ENCODE measurements around the gene CCDC188. TPM values are rescaled to one million over a fixed set of nuclear protein-coding genes. Genes with fewer than 3 reads are reported as not detected.

Gene CCDC188
- total and polyA plus RNA-seq, 10 of the 15 experiments (the other 5 are each of a cell fraction or from before 2014, with no cell fraction given), result not detected

- no peak for TF ChIP-seq CUX1 (IDR thresholded peaks at IDR 0.05; ENCODE audit: insufficient replicate concordance, low read depth, low read length)
- no peak for TF ChIP-seq REST (IDR thresholded peaks at IDR 0.05; ENCODE audit: low read depth, low read length)
- no peak for TF ChIP-seq BACH1 (IDR thresholded peaks at IDR 0.05; ENCODE audit: borderline replicate concordance)
- TF ChIP-seq RB1 (IDR thresholded peaks at IDR 0.05; ENCODE audit: borderline replicate concordance), result no peak
- no peak for TF ChIP-seq WRNIP1 (IDR thresholded peaks at IDR 0.05; ENCODE audit: borderline replicate concordance, low read depth, low read length)
- TF ChIP-seq YY1 (IDR thresholded peaks at IDR 0.05; ENCODE audit: low read depth, low read length), result no peak
- TF ChIP-seq PML (IDR thresholded peaks at IDR 0.05; ENCODE audit: low read length), result no peak
- TF ChIP-seq SREBF1 (IDR thresholded peaks at IDR 0.05; ENCODE audit: low read length), result no peak
- no peak for TF ChIP-seq POLR2AphosphoS5 (IDR thresholded peaks at IDR 0.05; ENCODE audit: low read length)
- no peak for TF ChIP-seq ETV6 (conservative IDR thresholded peaks at IDR 0.05 in 1 of 2, IDR thresholded peaks at IDR 0.05 in 1 of 2; ENCODE audit: borderline replicate concordance in 1 of 2, low read depth in 1 of 2)
- TF ChIP-seq SMAD1 (IDR thresholded peaks at IDR 0.05; ENCODE audit: low read depth, partially characterized antibody), result no peak
- no peak for TF ChIP-seq DPF2 (IDR thresholded peaks at IDR 0.05)
- TF ChIP-seq, protein P1, sequence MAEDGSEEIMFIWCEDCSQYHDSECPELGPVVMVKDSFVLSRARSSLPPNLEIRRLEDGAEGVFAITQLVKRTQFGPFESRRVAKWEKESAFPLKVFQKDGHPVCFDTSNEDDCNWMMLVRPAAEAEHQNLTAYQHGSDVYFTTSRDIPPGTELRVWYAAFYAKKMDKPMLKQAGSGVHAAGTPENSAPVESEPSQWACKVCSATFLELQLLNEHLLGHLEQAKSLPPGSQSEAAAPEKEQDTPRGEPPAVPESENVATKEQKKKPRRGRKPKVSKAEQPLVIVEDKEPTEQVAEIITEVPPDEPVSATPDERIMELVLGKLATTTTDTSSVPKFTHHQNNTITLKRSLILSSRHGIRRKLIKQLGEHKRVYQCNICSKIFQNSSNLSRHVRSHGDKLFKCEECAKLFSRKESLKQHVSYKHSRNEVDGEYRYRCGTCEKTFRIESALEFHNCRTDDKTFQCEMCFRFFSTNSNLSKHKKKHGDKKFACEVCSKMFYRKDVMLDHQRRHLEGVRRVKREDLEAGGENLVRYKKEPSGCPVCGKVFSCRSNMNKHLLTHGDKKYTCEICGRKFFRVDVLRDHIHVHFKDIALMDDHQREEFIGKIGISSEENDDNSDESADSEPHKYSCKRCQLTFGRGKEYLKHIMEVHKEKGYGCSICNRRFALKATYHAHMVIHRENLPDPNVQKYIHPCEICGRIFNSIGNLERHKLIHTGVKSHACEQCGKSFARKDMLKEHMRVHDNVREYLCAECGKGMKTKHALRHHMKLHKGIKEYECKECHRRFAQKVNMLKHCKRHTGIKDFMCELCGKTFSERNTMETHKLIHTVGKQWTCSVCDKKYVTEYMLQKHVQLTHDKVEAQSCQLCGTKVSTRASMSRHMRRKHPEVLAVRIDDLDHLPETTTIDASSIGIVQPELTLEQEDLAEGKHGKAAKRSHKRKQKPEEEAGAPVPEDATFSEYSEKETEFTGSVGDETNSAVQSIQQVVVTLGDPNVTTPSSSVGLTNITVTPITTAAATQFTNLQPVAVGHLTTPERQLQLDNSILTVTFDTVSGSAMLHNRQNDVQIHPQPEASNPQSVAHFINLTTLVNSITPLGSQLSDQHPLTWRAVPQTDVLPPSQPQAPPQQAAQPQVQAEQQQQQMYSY (CRISPR knock-in tag; IDR thresholded peaks at IDR 0.05), result no peak
Observed at GRCh38 chr22:20196094-20196842, 45.4 kb upstream of the CCDC188 start (continued).

Measured in GM12878 (cell line).